H1 (cell line): ENCODE measurements around the gene HMGB4. TPM values are rescaled to one million over a fixed set of nuclear protein-coding genes. Genes with fewer than 3 reads are reported as not detected.

Source experiments
- CTCF ChIA-PET: fragments of 300-600 bp; sonication (Branson Sonifier 250); formaldehyde crosslinking; loops from one replicate; lab custom pipeline; 2021; ENCODE audit not compliant: partially characterized antibody; lab: Charles Lee
- POLR2A ChIA-PET: fragments of 300-600 bp; sonication (Branson Sonifier 250); formaldehyde crosslinking; loops from one replicate; lab custom pipeline; 2021; ENCODE audit warnings: inconsistent platforms; ENCODE audit not compliant: partially characterized antibody; lab: Charles Lee
- DNase-seq, 2 experiments: peaks; one replicate each; pipeline versions ENCODE4 v3.0.0 to v3.0.0-alpha.2; 2010 to 2022; ENCODE audit warnings: low spot score in 2 of 2, low read depth in 1 of 2, mixed read lengths in 1 of 2
- FAIRE-seq: peaks from 2 replicates; lab custom pipeline; 2011; peaks lifted over from hg19 to GRCh38; lab: Jason Lieb, UNC
- H2AFZ ChIP-seq: 2 replicates; pipeline ENCODE4 v1.8.1; 2012; ENCODE audit warnings: low read length, inconsistent platforms
- H2AK5ac ChIP-seq: 2 replicates; pipeline ENCODE4 v1.6.1; 2013; ENCODE audit warnings: low read depth, low read length
- H2BK120ac ChIP-seq: replicated peaks from 2 replicates; pipeline ENCODE3; 2013; ENCODE audit warnings: low read depth, low read length, inconsistent platforms
- H2BK12ac ChIP-seq: 2 replicates; pipeline ENCODE4 v1.6.1; 2013; ENCODE audit warnings: low read depth, low read length
- H2BK15ac ChIP-seq: 2 replicates; pipeline ENCODE4 v1.6.1; 2013; ENCODE audit warnings: low read length
- H2BK20ac ChIP-seq: 2 replicates; pipeline ENCODE4 v1.6.1; 2013; ENCODE audit warnings: low read length
- H2BK5ac ChIP-seq: 2 replicates; pipeline ENCODE4 v1.6.1; 2013; ENCODE audit warnings: low read depth, low read length
- H3K14ac ChIP-seq: 2 replicates; pipeline ENCODE4 v1.6.1; 2013; ENCODE audit warnings: inconsistent platforms; ENCODE audit not compliant: insufficient read length
- H3K18ac ChIP-seq: 2 replicates; pipeline ENCODE4 v1.6.1; 2013; ENCODE audit warnings: low read length; ENCODE audit errors: extremely low read depth
- H3K23ac ChIP-seq: 2 replicates; pipeline ENCODE4 v1.6.1; 2013; ENCODE audit warnings: inconsistent platforms; ENCODE audit not compliant: insufficient read length
- H3K23me2 ChIP-seq: 2 replicates; pipeline ENCODE4 v1.6.1; 2013; ENCODE audit warnings: low read depth, low read length
- H3K27ac ChIP-seq: 2 replicates; pipeline ENCODE4 v1.6.1; 2011; ENCODE audit warnings: low read depth, low read length, inconsistent platforms
- H3K27me3 ChIP-seq, 4 experiments: replicated peaks in 1 of 4; 1 replicate in 1 of 4; 2 replicates in 3 of 4; pipeline versions ENCODE4 v1.6.1 to v1.8.1; 2011 to 2013; ENCODE audit warnings: low read length in 3 of 4, mild to moderate bottlenecking in 3 of 4, inconsistent platforms in 2 of 4, mixed read lengths in 2 of 4, moderate library complexity in 1 of 4; ENCODE audit not compliant: control insufficient read depth in 3 of 4, insufficient read depth in 3 of 4; ENCODE audit errors: extremely low read depth in 1 of 4
- H3K36me3 ChIP-seq, 4 experiments: 2 replicates each; pipeline versions ENCODE4 v1.6.1 to v1.8.1; 2011 to 2013; ENCODE audit warnings: mild to moderate bottlenecking in 4 of 4, low read length in 3 of 4, moderate library complexity in 2 of 4, control low read depth in 1 of 4, inconsistent platforms in 1 of 4; ENCODE audit not compliant: insufficient read depth in 4 of 4, control insufficient read depth in 2 of 4
- H3K4ac ChIP-seq: replicated peaks from 2 replicates; pipeline ENCODE3; 2013; ENCODE audit warnings: low read length, low read depth, mixed read lengths, inconsistent platforms; ENCODE audit not compliant: insufficient read length
- H3K4me1 ChIP-seq, 4 experiments: replicated peaks in 1 of 4; 1 replicate in 1 of 4; 2 replicates in 3 of 4; pipeline versions ENCODE4 v1.6.1 to v1.8.1; 2011 to 2013; ENCODE audit warnings: low read length in 3 of 4, inconsistent platforms in 2 of 4, mixed read lengths in 1 of 4; ENCODE audit not compliant: insufficient read depth in 4 of 4, control insufficient read depth in 3 of 4
- H3K4me2 ChIP-seq, 2 experiments: 2 replicates each; pipeline versions ENCODE4 v1.6.1 to v1.8.1; 2011 to 2013; ENCODE audit warnings: low read depth in 2 of 2, low read length in 2 of 2, control low read depth in 1 of 2, inconsistent platforms in 1 of 2, mild to moderate bottlenecking in 1 of 2; ENCODE audit not compliant: insufficient read depth in 1 of 2
- H3K4me3 ChIP-seq, 4 experiments: fragments of 200-600, 300-600 bp in 1 of 4; sonication (generic), shearing (Covaris generic), sonication (Bioruptor Twin) in 1 of 4; 2 replicates each; pipeline versions ENCODE4 v1.5.1 to v1.8.1; 2011 to 2016; ENCODE audit warnings: low read length in 4 of 4, low read depth in 3 of 4, control low read depth in 2 of 4, inconsistent platforms in 2 of 4, mild to moderate bottlenecking in 2 of 4, mixed read lengths in 1 of 4, moderate library complexity in 1 of 4; ENCODE audit not compliant: insufficient read depth in 2 of 4; ENCODE audit errors: extremely low read depth in 1 of 4
- H3K56ac ChIP-seq: replicated peaks from 2 replicates; pipeline ENCODE3; 2013; ENCODE audit warnings: low read depth, mild to moderate bottlenecking, mixed read lengths, low read length, inconsistent platforms; ENCODE audit not compliant: insufficient read length
- H3K79me1 ChIP-seq: 2 replicates; pipeline ENCODE4 v1.6.1; 2013; ENCODE audit warnings: low read depth, low read length, control low read depth
- H3K79me2 ChIP-seq, 2 experiments: 2 replicates each; pipeline versions ENCODE4 v1.6.1 to v1.8.1; 2012 to 2013; ENCODE audit warnings: low read length in 2 of 2, mild to moderate bottlenecking in 2 of 2, inconsistent platforms in 1 of 2; ENCODE audit not compliant: insufficient read depth in 2 of 2, control insufficient read depth in 1 of 2
- H3K9ac ChIP-seq, 4 experiments: replicated peaks in 1 of 4; 1 replicate in 1 of 4; 2 replicates in 3 of 4; pipeline versions ENCODE4 v1.6.1 to v1.8.1; 2011 to 2013; ENCODE audit warnings: low read depth in 3 of 4, low read length in 3 of 4, control low read depth in 2 of 4, mild to moderate bottlenecking in 2 of 4, moderate library complexity in 2 of 4, inconsistent platforms in 1 of 4; ENCODE audit errors: extremely low read depth in 1 of 4
- H3K9me3 ChIP-seq, 2 experiments: 2 replicates each; pipeline versions ENCODE4 v1.6.1 to v1.8.1; 2012 to 2013; ENCODE audit warnings: mild to moderate bottlenecking in 2 of 2, moderate library complexity in 2 of 2, control low read depth in 1 of 2, inconsistent platforms in 1 of 2, low read depth in 1 of 2, low read length in 1 of 2, mixed read lengths in 1 of 2; ENCODE audit not compliant: insufficient read depth in 2 of 2
- H4K20me1 ChIP-seq, 2 experiments: replicated peaks in 1 of 2; 2 replicates each; pipeline versions ENCODE3 to v1.8.1; 2011 to 2013; ENCODE audit warnings: inconsistent platforms in 2 of 2, low read length in 2 of 2, mild to moderate bottlenecking in 1 of 2; ENCODE audit not compliant: insufficient read depth in 2 of 2, control insufficient read depth in 1 of 2
- H4K5ac ChIP-seq: 2 replicates; pipeline ENCODE4 v1.6.1; 2013; ENCODE audit warnings: low read length, low read depth, mixed read lengths, inconsistent platforms; ENCODE audit not compliant: insufficient read length
- H4K8ac ChIP-seq: 2 replicates; pipeline ENCODE4 v1.8.0; 2013; ENCODE audit warnings: mild to moderate bottlenecking, moderate library complexity, low read length, inconsistent platforms; ENCODE audit not compliant: insufficient read depth; ENCODE audit errors: extremely low read depth
- H4K91ac ChIP-seq: replicated peaks from 2 replicates; pipeline ENCODE3; 2013; ENCODE audit warnings: low read length, mixed read lengths, inconsistent platforms; ENCODE audit not compliant: insufficient read length
- ATF2 ChIP-seq: IDR thresholded peaks from 2 replicates; pipeline ENCODE4 v1.6.1; 2012; ENCODE audit warnings: low read length, inconsistent platforms
- CBX5 ChIP-seq: fragments of 300-800, 300-1000 bp; sonication (generic); IDR thresholded peaks from 2 replicates; pipeline ENCODE4 v1.7.1; 2016; ENCODE audit warnings: antibody characterized with exemption, low read length, low read depth
- CHD1 ChIP-seq: IDR thresholded peaks from 2 replicates; pipeline ENCODE4 v1.6.1; 2012; ENCODE audit warnings: low read depth, low read length, improper control_type of control experiment
- EP300 ChIP-seq, 2 experiments: IDR thresholded peaks; 1 replicate in 1 of 2; 2 replicates in 1 of 2; pipeline ENCODE4 v1.6.1; 2011 to 2012; ENCODE audit warnings: low read depth in 2 of 2, low read length in 2 of 2, mild to moderate bottlenecking in 2 of 2, borderline replicate concordance in 1 of 2, inconsistent platforms in 1 of 2, moderate library complexity in 1 of 2
- MAFK ChIP-seq: IDR thresholded peaks from 2 replicates; pipeline ENCODE4 v1.6.1; 2012; ENCODE audit warnings: low read depth, mild to moderate bottlenecking, improper control_type of control experiment, low read length
- POLR2A ChIP-seq, 2 experiments: IDR thresholded peaks; 1 replicate in 1 of 2; 2 replicates in 1 of 2; pipeline ENCODE4 v1.6.1; 2011; ENCODE audit warnings: low read depth in 2 of 2, low read length in 2 of 2, mild to moderate bottlenecking in 2 of 2; ENCODE audit errors: control extremely low read depth in 1 of 2
- RAD21 ChIP-seq, 2 experiments: IDR thresholded peaks in 1 of 2; conservative IDR thresholded peaks in 1 of 2; 2 replicates each; pipeline ENCODE4 v1.6.1; 2011; ENCODE audit warnings: low read depth in 2 of 2, low read length in 2 of 2, improper control_type of control experiment in 1 of 2, inconsistent platforms in 1 of 2, mild to moderate bottlenecking in 1 of 2, moderate library complexity in 1 of 2
- RXRA ChIP-seq: IDR thresholded peaks from 2 replicates; pipeline ENCODE4 v1.6.1; 2011; ENCODE audit warnings: low read depth, mild to moderate bottlenecking, low read length, moderate library complexity; ENCODE audit not compliant: insufficient read depth
- SIN3A ChIP-seq, 2 experiments: IDR thresholded peaks in 1 of 2; conservative IDR thresholded peaks in 1 of 2; 2 replicates each; pipeline ENCODE4 v1.6.1; 2011 to 2012; ENCODE audit warnings: low read length in 2 of 2, improper control_type of control experiment in 1 of 2, low read depth in 1 of 2, mild to moderate bottlenecking in 1 of 2
- SIX5 ChIP-seq: IDR thresholded peaks from 2 replicates; pipeline ENCODE4 v1.6.1; 2011; ENCODE audit warnings: mild to moderate bottlenecking, low read depth, low read length
- SRF ChIP-seq: IDR thresholded peaks from 2 replicates; pipeline ENCODE4 v1.6.1; 2011; ENCODE audit warnings: mild to moderate bottlenecking, low read depth, low read length, moderate library complexity
- TAF7 ChIP-seq: optimal IDR thresholded peaks from 2 replicates; pipeline ENCODE3; 2011; ENCODE audit warnings: low read depth, mild to moderate bottlenecking, inconsistent platforms, low read length, moderate library complexity, borderline replicate concordance
- TEAD4 ChIP-seq: IDR thresholded peaks from 2 replicates; pipeline ENCODE4 v1.6.1; 2012; ENCODE audit warnings: low read depth, low read length, inconsistent platforms, mixed read lengths
- WGBS, 2 experiments: shearing (Covaris generic) in 1 of 2; methylation state at CpG; one replicate each; pipeline versions ENCODE4 v1.1.6 to v1.1.7; 2013 to 2015; ENCODE audit warnings: low lambda C conversion rate in 2 of 2, mixed read lengths in 2 of 2, inconsistent platforms in 1 of 2, low coverage in 1 of 2, missing lambda C conversion rate in 1 of 2; ENCODE audit not compliant: insufficient replicate concordance in 2 of 2, insufficient coverage in 1 of 2, insufficient read length in 1 of 2; ENCODE audit errors: extremely low coverage in 1 of 2, missing lambda C conversion rate in 1 of 2; 5-methylcytosine and 5-hydroxymethylcytosine counted together
- polyA plus RNA-seq, 7 experiments: library from polyadenylated mRNA; depleted of rRNA in 3 of 7; stranded (reverse) in 5 of 7; unstranded in 2 of 7; fragments of >200 nt in 5 of 7; fragments of 200-250 nt in 2 of 7; gene quantifications; 1 replicate in 5 of 7; 2 replicates in 1 of 7; 4 replicates in 1 of 7; pipeline versions ENCODE4 v1.2.1 to v1.2.3, GENCODE V29; 2011 to 2013; ENCODE audit warnings: missing spikeins in 2 of 7, mixed read lengths in 2 of 7
- total RNA-seq: library from RNA; stranded (reverse); fragmentation: NEBNext Ultra II Directional; extraction: Animal tissue kit (Norgen Biotek cat#: 25700); gene quantifications from 2 replicates; pipeline ENCODE4 v1.2.1, GENCODE V29; 2021

HMGB4 gene
- total and polyA plus RNA-seq, 2 of the 8 experiments (the other 6 are each of a cell fraction or from before 2014, with no cell fraction given): not detected

- H3K23me2 ChIP-seq: no peaks in the 10 kb centered on the region
- H4K5ac ChIP-seq: no peak overlapping the region
- no peak overlapping the region for H2BK15ac ChIP-seq
- H3K23ac ChIP-seq: no peak overlapping the region
- H3K27me3 ChIP-seq: no peaks in the 10 kb centered on the region
- H4K91ac ChIP-seq: no peak overlapping the region
- no peak overlapping the region for H3K56ac ChIP-seq
- no peak overlapping the region for H3K27ac ChIP-seq
- H4K20me1 ChIP-seq: no peaks in the 10 kb centered on the region
- no peak overlapping the region for H3K4me2 ChIP-seq
- no peak overlapping the region for H3K18ac ChIP-seq
- ChIA-PET POLR2A (no interaction called here), CTCF (interaction anchor here (1.1 kb wide), 2 partner anchors 9 to 39 kb away, joined by 3 to 4 read pairs; no protein-coding TSS in a partner anchor)
- H2BK120ac ChIP-seq: no peak overlapping the region
- no peaks in the 10 kb centered on the region; a peak in 1 of 4 replicates for H3K9me3 ChIP-seq
- no peak overlapping the region for H3K4me3 ChIP-seq
- no peaks in the 10 kb centered on the region for H3K4me1 ChIP-seq
- H3K79me2 ChIP-seq: no peaks in the 10 kb centered on the region
- DNase-seq (no peak), FAIRE-seq (no peak)
- H2BK20ac ChIP-seq: no peak overlapping the region
- WGBS, 2 experiments: 92% methylated on average over 5 of the region's 5 CpGs; no CpG with 5 or more reads in 1 of the 2 experiments
- no peak overlapping the region for H2BK12ac ChIP-seq
- H3K14ac ChIP-seq: no peak overlapping the region
- H2AK5ac ChIP-seq: no peak overlapping the region
- H3K79me1 ChIP-seq: no peaks in the 10 kb centered on the region
- H3K9ac ChIP-seq: no peak overlapping the region
- H2AFZ ChIP-seq: no peak overlapping the region
- no peaks in the 10 kb centered on the region; a peak in 2 of 8 replicates for H3K36me3 ChIP-seq
- H2BK5ac ChIP-seq: no peak overlapping the region
- no peak overlapping the region for H4K8ac ChIP-seq
- no peak overlapping the region for H3K4ac ChIP-seq
- no peak for TF ChIP-seq TAF7
- TF ChIP-seq CBX5: no peak
- no peak for TF ChIP-seq SIN3A (conservative IDR thresholded peaks at IDR 0.05 in 1 of 2, IDR thresholded peaks at IDR 0.05 in 1 of 2; ENCODE audit: low read depth in 1 of 2, low read length in 2 of 2)
- no peak for TF ChIP-seq MAFK
- no peak for TF ChIP-seq POLR2A (IDR thresholded peaks at IDR 0.05; ENCODE audit: control extremely low read depth in 1 of 2, low read depth in 2 of 2, low read length in 2 of 2)
- TF ChIP-seq RXRA: no peak
- no peak for TF ChIP-seq ATF2
- TF ChIP-seq CHD1: no peak
- no peak for TF ChIP-seq TEAD4
- TF ChIP-seq RAD21 (IDR thresholded peaks at IDR 0.05 in 1 of 2, conservative IDR thresholded peaks at IDR 0.05 in 1 of 2; ENCODE audit: low read depth in 2 of 2, low read length in 2 of 2): no peak
- TF ChIP-seq SRF: no peak
- no peak for TF ChIP-seq EP300 (IDR thresholded peaks at IDR 0.05; ENCODE audit: borderline replicate concordance in 1 of 2, low read depth in 2 of 2, low read length in 2 of 2)
- no peak for TF ChIP-seq SIX5
Observed at GRCh38 chr1:33820804-33821203, 43.1 kb upstream of the HMGB4 start.
